AG09319 (cell line): ENCODE results near the gene VPS26A.

Experiments
- DNase-seq: peaks from one replicate; pipeline ENCODE4 v3.0.0-alpha.2; 2010; ENCODE audit warnings: low read depth; ENCODE audit errors: extremely low read depth
- CTCF ChIP-seq: IDR thresholded peaks from 2 replicates; pipeline ENCODE4 v1.5.1; 2011; ENCODE audit warnings: low read depth, mild to moderate bottlenecking, inconsistent platforms, low read length, moderate library complexity

The VPS26A gene

GRCh38 chr10:69092959-69093850 is 30.8 kb upstream of the VPS26A start:
- TF ChIP-seq CTCF, result peak; percentile 67
- DNase-seq, result peak; percentile 65

DNA sequence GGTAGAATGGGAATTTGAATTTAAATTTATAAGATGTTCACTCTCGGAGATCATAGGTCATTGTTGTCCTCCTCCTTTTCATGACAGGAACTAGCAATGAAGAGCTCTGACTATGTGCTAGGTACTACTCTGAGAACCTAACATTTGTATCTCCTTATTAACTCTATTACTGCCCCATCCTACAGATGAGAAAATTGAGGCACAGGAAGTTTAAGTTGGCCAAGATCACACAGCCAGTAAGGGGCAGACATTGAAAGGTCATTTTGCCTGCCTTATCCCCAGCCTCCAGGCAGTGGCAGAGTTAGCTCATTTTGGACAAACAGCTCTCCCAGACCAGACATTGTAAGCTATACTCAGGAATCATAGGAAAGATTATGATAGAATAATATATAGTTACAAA is 30.0 kb upstream of the VPS26A start:
- peak; percentile 36 for TF ChIP-seq CTCF
- DNase-seq, result no peak

DNA sequence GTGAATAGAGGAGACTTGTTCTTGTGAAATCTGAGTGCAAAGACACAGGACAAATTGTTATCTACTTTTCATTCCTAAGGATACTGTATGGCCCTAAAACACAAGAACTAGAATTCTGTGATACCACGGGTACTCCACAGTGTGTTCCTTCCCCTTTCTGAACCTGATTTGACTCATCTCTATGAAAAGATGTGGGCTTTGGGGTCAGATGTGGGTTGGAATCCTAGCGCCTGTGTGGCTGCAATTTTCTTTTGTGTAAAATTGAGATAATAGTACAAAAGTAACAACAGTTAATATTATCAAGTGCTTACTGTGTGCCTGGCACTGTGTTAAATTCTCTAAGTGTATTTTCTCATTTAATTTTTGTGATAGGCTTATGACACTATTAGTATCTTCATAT is 27.9 kb upstream of the VPS26A start:
- no peak for DNase-seq
- no peak for TF ChIP-seq CTCF

GRCh38 chr10:69097729-69098128 is 26.2 kb upstream of the VPS26A start:
- no peak for DNase-seq

DNA sequence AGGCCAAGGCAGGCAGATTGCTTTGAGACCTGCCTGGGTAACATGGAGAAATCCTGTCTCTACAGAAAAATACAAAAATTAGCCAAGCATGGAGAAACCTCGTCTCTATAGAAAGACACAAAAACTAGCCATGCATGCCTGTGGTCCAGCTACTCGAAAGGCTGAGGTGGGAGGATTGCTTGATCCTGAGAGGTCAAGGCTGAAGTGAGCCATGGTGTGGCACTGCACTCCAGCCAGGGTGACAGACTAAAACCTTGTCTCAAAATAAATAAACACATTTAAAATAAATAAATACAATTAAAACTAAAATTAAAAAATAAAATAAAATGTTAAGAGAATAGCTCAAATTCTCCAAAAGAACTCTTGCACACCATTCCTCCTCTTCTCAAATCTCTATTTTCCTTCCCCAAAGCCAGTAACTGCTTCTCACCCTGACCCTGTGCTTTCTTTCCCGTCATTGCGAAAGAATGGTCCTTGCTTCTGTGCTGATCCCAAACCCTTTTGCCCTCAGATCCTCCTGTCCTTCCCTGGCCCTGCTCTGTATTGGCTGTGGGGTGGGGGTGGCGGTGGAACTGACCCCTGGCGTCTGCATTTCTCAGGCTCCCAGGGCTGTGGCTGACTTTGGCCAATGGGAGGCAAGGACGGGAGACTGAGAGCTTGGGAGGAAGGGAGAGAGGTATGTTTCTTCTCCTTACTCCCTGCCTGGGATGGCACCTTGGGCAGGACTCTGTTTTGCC is 23.7 kb upstream of the VPS26A start:
- no peak for DNase-seq
- TF ChIP-seq CTCF, result no peak

More at GRCh38 chr10:69097729-69098128, 26.2 kb upstream of the VPS26A start:
- TF ChIP-seq CTCF, result no peak

DNA sequence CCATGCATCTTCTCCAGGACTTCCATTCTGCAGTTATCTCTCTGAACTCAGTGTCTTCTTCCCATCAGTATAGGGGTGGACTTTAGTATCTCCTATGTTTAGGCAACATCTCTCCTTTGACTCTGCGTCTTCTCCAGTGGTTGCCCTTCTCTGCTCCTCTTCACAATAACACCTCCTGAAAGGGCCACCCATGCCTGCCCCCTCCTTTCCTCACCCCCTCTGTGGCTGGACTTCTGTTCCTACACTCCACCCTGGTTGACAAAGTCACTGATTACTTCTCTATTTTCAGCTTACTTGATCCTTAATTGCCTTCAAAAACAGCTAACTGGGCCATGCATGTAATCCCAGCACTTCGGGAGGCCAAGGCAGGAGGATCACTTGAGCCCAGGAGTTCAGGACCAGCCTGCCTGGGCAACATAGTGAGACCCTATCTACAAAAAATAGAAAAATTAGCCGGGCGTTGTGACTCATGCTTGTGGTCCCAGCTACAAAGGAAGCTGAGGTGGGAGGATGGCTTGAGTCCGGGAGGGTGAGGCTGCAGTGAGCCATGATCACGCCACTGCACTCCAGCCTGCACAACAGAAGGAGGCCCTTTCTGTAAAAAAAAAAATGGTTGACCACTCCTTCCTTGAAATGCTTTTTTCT is 22.4 kb upstream of the VPS26A start:
- no peak for DNase-seq
- no peak for TF ChIP-seq CTCF
